ENCODE data around the gene IFIT5.
"Not testable (repeated sequence)": the region's sequence is repeated elsewhere in the genome, so short reads cannot be mapped to it uniquely, and the experiment has no call there.

The IFIT5 gene

GRCh38 chr10:89388806-89389205, 25.6 kb upstream of the IFIT5 start:
- H3K36me3 ChIP-seq (ENCODE audit: insufficient read depth, low read length) = no peaks in the 10 kb centered on the region
- no peak overlapping the region for H3K9ac ChIP-seq (ENCODE audit: low read depth, low read length)
- H3K4me1 ChIP-seq (ENCODE audit: insufficient read depth, low read length) = peaks cover 7% of the 10 kb centered on the region
- H3K9me3 ChIP-seq (ENCODE audit: control insufficient read depth, insufficient read depth, low read length) = no peaks in the 10 kb centered on the region

DNA sequence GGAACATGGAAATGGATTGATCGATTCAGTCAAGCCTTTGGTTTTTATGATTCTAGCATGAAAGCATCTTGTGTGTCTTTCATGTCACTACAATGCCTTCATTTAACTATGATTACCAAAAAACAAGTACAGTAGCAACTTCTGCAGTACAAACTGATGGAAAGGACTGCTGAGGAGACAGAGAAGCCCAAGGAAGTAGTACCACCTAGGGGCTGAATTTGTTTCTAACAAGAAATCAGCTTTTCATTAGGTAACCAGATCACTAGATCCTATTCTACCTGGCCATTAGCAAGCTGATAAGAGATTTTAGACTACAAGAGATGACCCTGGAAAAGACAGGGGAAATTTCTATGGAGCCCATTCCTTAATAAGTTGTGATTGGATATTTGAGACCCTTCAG, 25.1 kb upstream of the IFIT5 start:
- Histone ChIP-seq H3K36me3 (ENCODE audit: insufficient read depth, low read length) (no peaks in the 10 kb centered on the region), H3K4me1 (ENCODE audit: insufficient read depth, low read length) (peaks cover 7% of the 10 kb centered on the region), H3K9ac (ENCODE audit: low read depth, low read length) (no peak overlapping the region)

GRCh38 chr10:89390476-89391225, 23.7 kb upstream of the IFIT5 start:
- Histone ChIP-seq H3K9me3 (ENCODE audit: control insufficient read depth, insufficient read depth, low read length) (no peaks in the 10 kb centered on the region), H3K4me1 (ENCODE audit: insufficient read depth, low read length) (peaks cover 7% of the 10 kb centered on the region), H3K36me3 (ENCODE audit: insufficient read depth, low read length) (no peaks in the 10 kb centered on the region), H3K9ac (ENCODE audit: low read depth, low read length) (no peak overlapping the region)

More for the DNA sequence above, 25.1 kb upstream of the IFIT5 start:
- no peaks in the 10 kb centered on the region for H3K9me3 ChIP-seq (ENCODE audit: control insufficient read depth, insufficient read depth, low read length)

DNA sequence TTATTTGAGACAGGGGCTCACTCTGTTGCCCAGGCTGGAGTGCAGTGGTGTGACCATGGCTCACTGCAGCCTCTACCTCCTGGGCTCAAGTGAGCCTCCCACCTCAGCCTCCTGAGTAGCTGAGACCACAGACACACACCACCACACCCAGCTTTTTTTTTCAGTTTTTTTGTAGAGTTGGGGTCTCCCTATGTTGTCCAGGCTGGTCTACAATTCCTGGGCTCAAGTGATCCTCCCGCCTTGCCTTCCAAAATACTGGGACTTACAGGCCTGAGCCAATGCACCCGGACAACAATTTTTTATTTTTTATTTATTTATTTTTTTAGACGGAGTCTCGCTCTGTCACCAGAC, 23.2 kb upstream of the IFIT5 start:
- H3K9ac ChIP-seq (ENCODE audit: low read depth, low read length); H3K9me3 ChIP-seq (ENCODE audit: control insufficient read depth, insufficient read depth, low read length): not testable (repeated sequence)

GRCh38 chr10:89391907-89392756, 22.2 kb upstream of the IFIT5 start, which contains the start of gene IFIT1:
Gene IFIT1 (plus strand): TSS chr10:89392623. CDS start chr10:89392713, 90 bp downstream.
- Histone ChIP-seq H3K9ac (ENCODE audit: low read depth, low read length) (peak within 1 kb of the TSS; percentile 83), H3K36me3 (ENCODE audit: insufficient read depth, low read length) (no peaks in the 10 kb centered on the region), H3K4me1 (ENCODE audit: insufficient read depth, low read length) (peaks cover 7% of the 10 kb centered on the region), H3K9me3 (ENCODE audit: control insufficient read depth, insufficient read depth, low read length) (no peaks in the 10 kb centered on the region)

More for the DNA sequence above, 23.2 kb upstream of the IFIT5 start:
- H3K36me3 ChIP-seq (ENCODE audit: insufficient read depth, low read length); H3K4me1 ChIP-seq (ENCODE audit: insufficient read depth, low read length): not testable (repeated sequence)

GRCh38 chr10:89392974-89393373, 21.4 kb upstream of the IFIT5 start:
- Histone ChIP-seq H3K9ac (ENCODE audit: low read depth, low read length) (peak overlapping the region; percentile 83; the same call in 1 of the 2 replicates), H3K4me1 (ENCODE audit: insufficient read depth, low read length) (peaks cover 7% of the 10 kb centered on the region), H3K9me3 (ENCODE audit: control insufficient read depth, insufficient read depth, low read length) (0 out of 2 replicates have a peak, but pooled peaks cover 2% of the 10 kb centered on the region), H3K36me3 (ENCODE audit: insufficient read depth, low read length) (no peaks in the 10 kb centered on the region)

DNA sequence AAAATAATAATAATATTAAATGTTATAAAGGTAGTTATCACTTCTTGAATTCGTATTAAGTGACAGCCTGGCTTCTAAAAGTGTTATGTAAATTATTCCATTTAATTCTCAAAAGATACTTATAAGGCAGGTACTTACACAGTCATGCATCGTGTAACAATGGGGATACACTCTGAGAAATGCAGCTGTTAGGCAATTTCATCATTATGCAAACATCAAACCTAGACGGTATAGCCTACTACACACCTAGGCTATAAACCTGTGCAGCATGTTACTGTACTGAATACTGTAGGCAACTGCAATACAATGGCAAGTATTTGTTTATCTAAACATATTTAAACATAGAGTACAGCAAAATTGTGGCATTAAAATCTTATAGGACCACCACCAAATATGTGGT, 20.5 kb upstream of the IFIT5 start:
- no peaks in the 10 kb centered on the region for H3K36me3 ChIP-seq (ENCODE audit: insufficient read depth, low read length)
- H3K9ac ChIP-seq (ENCODE audit: low read depth, low read length) = no peak overlapping the region
- peaks cover 9% of the 10 kb centered on the region; the same call in 1 of the 2 replicates for H3K9me3 ChIP-seq (ENCODE audit: control insufficient read depth, insufficient read depth, low read length)
- H3K4me1 ChIP-seq (ENCODE audit: insufficient read depth, low read length) = peaks cover 7% of the 10 kb centered on the region

GRCh38 chr10:89395141-89395540, 19.2 kb upstream of the IFIT5 start:
- Histone ChIP-seq H3K36me3 (ENCODE audit: insufficient read depth, low read length) (no peaks in the 10 kb centered on the region), H3K9me3 (ENCODE audit: control insufficient read depth, insufficient read depth, low read length) (peaks cover 9% of the 10 kb centered on the region; the same call in 1 of the 2 replicates), H3K4me1 (ENCODE audit: insufficient read depth, low read length) (peaks cover 7% of the 10 kb centered on the region), H3K9ac (ENCODE audit: low read depth, low read length) (no peak overlapping the region)

DNA sequence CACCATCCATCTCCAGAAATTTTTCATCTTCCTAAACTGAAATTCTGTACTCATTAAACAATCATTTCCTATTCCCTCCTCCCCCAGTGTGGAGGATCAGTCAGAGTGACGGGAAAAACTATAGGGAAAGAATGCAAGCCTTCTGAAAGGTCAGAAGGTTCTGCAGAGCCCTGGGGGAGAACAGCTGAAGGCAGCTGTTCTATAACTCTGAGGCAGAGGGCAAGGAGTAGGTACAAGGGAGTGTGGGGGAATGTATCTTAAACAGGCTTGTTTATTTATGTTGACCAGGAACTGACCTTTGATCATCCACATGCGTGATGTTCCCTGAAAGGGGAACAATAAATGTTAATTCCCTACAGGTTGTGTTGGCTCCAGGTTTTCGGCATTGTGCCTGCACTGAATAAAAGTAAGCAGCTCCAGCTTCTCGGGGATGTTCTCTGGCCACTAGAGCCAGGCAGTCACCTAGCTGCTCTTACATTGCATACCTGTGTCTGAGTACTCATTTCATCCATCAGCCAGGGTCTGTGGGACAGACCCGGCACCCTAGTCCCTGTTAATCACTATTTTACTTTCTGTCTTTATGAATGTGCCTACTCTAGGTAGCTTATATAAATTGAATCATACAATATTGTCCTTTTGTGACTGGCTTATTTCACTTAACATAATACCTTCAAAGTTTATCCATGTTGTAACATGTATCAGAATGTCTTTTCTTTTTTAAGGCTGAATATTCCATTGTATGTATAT, 16.2 kb upstream of the IFIT5 start:
- Histone ChIP-seq H3K4me1 (ENCODE audit: insufficient read depth, low read length) (peaks cover under 1% of the 10 kb centered on the region; the same call in 1 of the 2 replicates), H3K9me3 (ENCODE audit: control insufficient read depth, insufficient read depth, low read length) (peaks cover 9% of the 10 kb centered on the region; the same call in 1 of the 2 replicates), H3K36me3 (ENCODE audit: insufficient read depth, low read length) (no peaks in the 10 kb centered on the region), H3K9ac (ENCODE audit: low read depth, low read length) (no peak overlapping the region)

DNA sequence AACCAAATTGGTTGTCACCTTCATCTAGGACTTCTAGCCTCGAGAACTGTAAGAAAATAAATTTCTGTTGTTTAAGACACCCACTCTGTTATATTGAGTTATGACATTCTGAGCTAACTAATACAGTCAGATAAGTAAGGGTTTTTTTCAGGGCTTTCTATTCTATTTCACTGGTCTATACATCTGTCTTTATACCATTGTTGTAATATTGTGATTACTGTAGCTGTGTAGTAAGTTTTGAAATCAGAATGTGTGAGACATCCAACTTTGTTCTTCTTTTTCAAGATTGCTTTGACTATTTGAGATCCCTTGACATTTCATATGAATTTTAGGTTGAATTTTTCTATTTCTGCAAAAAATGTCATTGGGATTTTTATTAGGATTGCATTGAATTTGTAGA, 14.4 kb upstream of the IFIT5 start:
- no peaks in the 10 kb centered on the region for H3K36me3 ChIP-seq (ENCODE audit: insufficient read depth, low read length)
- no peak overlapping the region for H3K9ac ChIP-seq (ENCODE audit: low read depth, low read length)
- H3K9me3 ChIP-seq (ENCODE audit: control insufficient read depth, insufficient read depth, low read length) = peaks cover 9% of the 10 kb centered on the region; the same call in 1 of the 2 replicates
- no peaks in the 10 kb centered on the region for H3K4me1 ChIP-seq (ENCODE audit: insufficient read depth, low read length)

DNA sequence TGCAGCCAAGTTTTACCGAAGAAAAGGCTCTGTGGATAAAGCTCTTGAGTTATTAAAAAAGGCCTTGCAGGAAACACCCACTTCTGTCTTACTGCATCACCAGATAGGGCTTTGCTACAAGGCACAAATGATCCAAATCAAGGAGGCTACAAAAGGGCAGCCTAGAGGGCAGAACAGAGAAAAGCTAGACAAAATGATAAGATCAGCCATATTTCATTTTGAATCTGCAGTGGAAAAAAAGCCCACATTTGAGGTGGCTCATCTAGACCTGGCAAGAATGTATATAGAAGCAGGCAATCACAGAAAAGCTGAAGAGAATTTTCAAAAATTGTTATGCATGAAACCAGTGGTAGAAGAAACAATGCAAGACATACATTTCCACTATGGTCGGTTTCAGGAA, 11.3 kb upstream of the IFIT5 start:
- H3K36me3 ChIP-seq (ENCODE audit: insufficient read depth, low read length) = no peaks in the 10 kb centered on the region
- no peaks in the 10 kb centered on the region for H3K4me1 ChIP-seq (ENCODE audit: insufficient read depth, low read length)
- peaks cover 6% of the 10 kb centered on the region; the same call in 1 of the 2 replicates for H3K9me3 ChIP-seq (ENCODE audit: control insufficient read depth, insufficient read depth, low read length)
- H3K9ac ChIP-seq (ENCODE audit: low read depth, low read length) = no peak overlapping the region

GRCh38 chr10:89404104-89405047, 10.0 kb upstream of the IFIT5 start:
- no peaks in the 10 kb centered on the region for H3K36me3 ChIP-seq (ENCODE audit: insufficient read depth, low read length)
- H3K4me1 ChIP-seq (ENCODE audit: insufficient read depth, low read length) = no peaks in the 10 kb centered on the region
- H3K9ac ChIP-seq (ENCODE audit: low read depth, low read length) = no peak overlapping the region

GRCh38 chr10:89406178-89406577, 8.2 kb upstream of the IFIT5 start:
- H3K4me1 ChIP-seq (ENCODE audit: insufficient read depth, low read length); H3K9me3 ChIP-seq (ENCODE audit: control insufficient read depth, insufficient read depth, low read length); H3K36me3 ChIP-seq (ENCODE audit: insufficient read depth, low read length); H3K9ac ChIP-seq (ENCODE audit: low read depth, low read length): not testable (repeated sequence)

More at GRCh38 chr10:89404104-89405047, 10.0 kb upstream of the IFIT5 start:
- H3K9me3 ChIP-seq (ENCODE audit: control insufficient read depth, insufficient read depth, low read length) = no peaks in the 10 kb centered on the region

Data from ES-I3 (cell line).